GM12892 (cell line): ENCODE results near the gene AAGAB.

Source experiments
- POLR2A ChIP-seq: IDR thresholded peaks from 2 replicates; pipeline ENCODE4 v1.6.1; 2011; ENCODE audit warnings: low read depth, low read length, control low read depth
- POLR2AphosphoS5 ChIP-seq: IDR thresholded peaks from 2 replicates; pipeline ENCODE4 v1.6.1; 2011; ENCODE audit warnings: low read depth, low read length, control low read depth
- TAF1 ChIP-seq: IDR thresholded peaks from 2 replicates; pipeline ENCODE4 v1.6.1; 2011; ENCODE audit warnings: low read depth, mild to moderate bottlenecking, control low read depth, low read length, borderline replicate concordance

DNA sequence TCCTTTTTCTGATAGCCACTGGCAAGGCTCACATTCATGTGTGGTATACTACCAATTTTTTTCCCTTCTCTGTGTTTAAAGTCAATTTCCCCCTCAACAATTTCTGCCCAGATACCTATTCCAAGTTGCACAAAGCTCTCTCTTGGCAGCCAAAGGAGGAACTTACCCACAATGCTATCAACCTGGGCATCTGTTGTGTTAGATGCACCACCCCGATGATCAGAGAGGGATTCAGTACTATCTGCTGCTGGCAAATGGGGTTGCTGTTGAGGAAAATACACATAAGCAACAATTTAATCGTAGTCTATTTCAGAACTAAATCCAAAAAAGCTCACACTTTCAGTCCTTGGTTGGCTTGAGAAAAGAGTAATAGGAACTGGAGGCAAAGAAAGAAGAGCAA lies 46.1 kb downstream of the AAGAB start:
- TF ChIP-seq POLR2AphosphoS5 (no peak), POLR2A (no peak), TAF1 (no peak)
